Stimulated activated naive B cell treated with anti-CD40 and anti-IgM and Interleukin-4, amounts not matched to agents 10 μg/mL and 1 μg/mL and 100 μg/mL, for 72 hours (primary cell): ENCODE data around the gene PWP1.

Experiments used
- ATAC-seq, 2 donors: fragments of 150-1000 bp; cut with Tn5 transposase; replicated peaks; 2 replicates each; pipeline ENCODE4 v1.10.0; 2021; ENCODE audit warnings: moderate library complexity in 1 of 2
- DNase-seq: peaks from one replicate; pipeline ENCODE4 v3.0.0; 2021
- H3K27ac Mint-ChIP-seq: one replicate; pipeline ENCODE4 v1.8.0; 2022; ENCODE audit warnings: mild to moderate bottlenecking, mixed read lengths
- H3K27me3 Mint-ChIP-seq, 2 donors: one replicate each; pipeline ENCODE4 v1.8.0; 2022; ENCODE audit warnings: mixed read lengths in 2 of 2
- H3K36me3 Mint-ChIP-seq, 2 donors: one replicate each; pipeline ENCODE4 v1.8.0; 2022; ENCODE audit warnings: mixed read lengths in 2 of 2, mild to moderate bottlenecking in 1 of 2
- H3K4me1 Mint-ChIP-seq, 2 donors: one replicate each; pipeline ENCODE4 v1.8.0; 2022; ENCODE audit warnings: mixed read lengths in 2 of 2, mild to moderate bottlenecking in 1 of 2
- H3K4me3 Mint-ChIP-seq, 2 donors: one replicate each; pipeline ENCODE4 v1.8.0; 2022; ENCODE audit warnings: mild to moderate bottlenecking in 2 of 2, mixed read lengths in 2 of 2, moderate library complexity in 1 of 2
- H3K9me3 Mint-ChIP-seq, 2 donors: one replicate each; pipeline ENCODE4 v1.8.0; 2022; ENCODE audit warnings: mixed read lengths in 2 of 2, mild to moderate bottlenecking in 1 of 2

Gene PWP1

DNA sequence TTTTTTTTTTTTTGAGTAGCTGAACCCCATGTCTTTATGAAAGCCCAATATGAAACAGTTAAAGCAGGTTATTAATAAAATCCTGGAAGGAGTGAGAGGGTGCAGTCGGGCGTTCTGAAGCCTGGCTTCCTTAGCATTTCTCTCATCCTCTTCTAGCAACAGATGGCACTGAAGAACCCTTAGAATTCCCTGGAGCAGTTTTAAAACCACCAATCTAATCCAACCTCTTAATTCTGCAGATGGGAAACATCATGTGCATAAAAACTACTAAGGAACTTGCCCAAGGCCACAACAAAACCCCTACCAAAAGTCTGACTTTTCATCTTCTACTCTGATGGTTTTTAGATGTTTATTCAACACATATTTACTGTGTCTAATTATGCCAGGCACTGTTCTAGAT, 50.2 kb downstream of the PWP1 start:
- Mint-ChIP-seq H3K9me3 (peaks cover 3 to 8% of the 10 kb centered on the region in 2 donors), H3K27me3 (no peaks in the 10 kb centered on the region), H3K27ac (peak overlapping the region; percentile 94), H3K4me1 (peaks cover 46 to 48% of the 10 kb centered on the region in 2 donors), H3K4me3 (no peak overlapping the region), H3K36me3 (peaks cover 56 to 67% of the 10 kb centered on the region in 2 donors)
- DNase-seq (no peak), ATAC-seq (no peak)

DNA sequence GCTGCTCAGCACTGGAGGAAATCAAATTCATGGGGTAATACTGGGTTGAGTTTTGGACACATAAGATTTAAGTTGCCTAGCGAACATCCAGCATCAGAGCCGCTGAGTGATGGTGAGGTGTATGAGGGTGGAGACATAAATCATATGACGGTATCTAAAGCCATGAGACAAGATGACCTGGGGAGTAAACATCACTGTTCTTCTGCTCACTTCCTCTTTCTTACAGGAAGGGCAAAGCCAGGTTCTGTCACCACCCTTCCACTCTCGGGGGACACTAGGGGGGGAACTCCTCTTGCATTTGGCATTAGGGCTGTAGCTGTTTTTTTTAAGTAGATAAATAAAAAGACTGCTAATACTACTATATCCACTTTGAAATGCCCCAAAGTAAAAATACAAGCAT, 51.3 kb downstream of the PWP1 start:
- no peaks in the 10 kb centered on the region for H3K27me3 Mint-ChIP-seq
- DNase-seq (peak; percentile 77), ATAC-seq (peak; percentile 100)
- H3K4me3 Mint-ChIP-seq, result peak overlapping the region; percentile 33 to 50
- peaks cover 41% of the 10 kb centered on the region in 2 donors for H3K4me1 Mint-ChIP-seq
- peak overlapping the region; percentile 94 for H3K27ac Mint-ChIP-seq
- H3K9me3 Mint-ChIP-seq, result peaks cover 3 to 8% of the 10 kb centered on the region in 2 donors
- peaks cover 65 to 77% of the 10 kb centered on the region in 2 donors for H3K36me3 Mint-ChIP-seq

DNA sequence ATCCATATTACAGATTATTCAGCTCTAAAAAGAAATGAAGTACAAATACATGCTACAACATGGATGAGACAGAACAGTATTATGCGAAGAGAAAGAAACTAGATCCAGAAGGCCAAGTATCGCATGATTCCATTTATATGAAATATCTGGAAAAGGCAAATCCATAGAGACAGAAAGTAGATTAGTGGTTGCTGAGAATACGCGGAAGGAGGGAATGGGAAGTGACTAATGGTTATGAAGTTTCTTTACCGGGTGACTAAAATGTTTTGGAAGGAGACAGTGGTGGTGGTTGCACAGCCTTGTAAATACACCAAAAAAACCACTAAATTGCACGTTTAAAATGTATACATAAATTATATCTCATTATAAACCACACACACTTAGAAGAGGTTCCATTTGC, 62.9 kb downstream of the PWP1 start:
- Mint-ChIP-seq H3K27ac (no peak overlapping the region), H3K27me3 (no peaks in the 10 kb centered on the region)

DNA sequence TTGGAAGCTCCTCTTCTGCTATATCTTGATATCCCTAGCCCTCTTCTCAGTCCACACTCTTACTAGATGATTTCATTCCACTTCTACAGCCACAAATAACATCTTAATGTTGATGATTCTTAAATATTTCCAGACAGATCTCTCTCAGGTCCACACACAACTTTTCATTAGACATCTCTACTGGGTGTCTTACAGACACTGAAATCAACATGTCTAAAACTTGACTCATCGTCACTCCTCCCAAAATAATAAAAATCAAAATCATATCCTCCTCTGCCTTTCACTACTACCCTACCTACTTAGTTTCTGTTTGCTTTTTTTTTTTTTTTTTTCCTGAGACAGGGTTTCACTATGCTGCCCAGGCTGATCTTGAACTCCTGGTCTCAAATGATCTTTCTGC, 63.5 kb downstream of the PWP1 start:
- H3K36me3 Mint-ChIP-seq, result peaks cover 14 to 27% of the 10 kb centered on the region in 2 donors
- no peak overlapping the region for H3K27ac Mint-ChIP-seq
- H3K27me3 Mint-ChIP-seq, result no peaks in the 10 kb centered on the region
- ATAC-seq, result no peak
- no peak for DNase-seq
- H3K4me3 Mint-ChIP-seq, result no peak overlapping the region
- no peaks in the 10 kb centered on the region for H3K9me3 Mint-ChIP-seq
- no peaks in the 10 kb centered on the region for H3K4me1 Mint-ChIP-seq

More for the DNA sequence above, 62.9 kb downstream of the PWP1 start:
- DNase-seq (no peak), ATAC-seq (no peak)
- no peaks in the 10 kb centered on the region for H3K4me1 Mint-ChIP-seq
- H3K4me3 Mint-ChIP-seq, result no peak overlapping the region
- peaks cover 18 to 26% of the 10 kb centered on the region in 2 donors for H3K36me3 Mint-ChIP-seq
- H3K9me3 Mint-ChIP-seq, result no peaks in the 10 kb centered on the region

DNA sequence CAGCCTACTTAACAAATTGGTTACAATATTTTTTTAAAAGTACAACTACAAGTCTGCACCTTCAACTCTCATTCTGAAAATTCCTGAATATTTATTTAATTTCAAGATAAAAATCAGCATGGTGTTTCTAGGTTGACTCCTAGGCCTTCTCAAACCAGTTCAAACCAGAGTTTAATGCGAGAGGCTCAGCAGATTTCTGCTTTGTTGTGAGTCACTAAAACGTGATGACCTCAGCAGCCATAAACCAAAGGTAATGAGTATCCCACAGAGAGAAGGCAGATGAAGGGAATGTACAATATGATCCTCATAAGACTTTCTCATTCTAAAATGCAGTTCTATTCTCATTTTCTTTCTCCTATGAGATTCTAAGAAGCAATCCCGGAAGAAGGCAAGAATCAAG, 73.8 kb downstream of the PWP1 start:
- Mint-ChIP-seq H3K27me3 (no peaks in the 10 kb centered on the region), H3K4me3 (peak overlapping the region; percentile 93 to 94), H3K4me1 (peaks cover 15 to 16% of the 10 kb centered on the region in 2 donors), H3K9me3 (peaks cover 0 to 1% of the 10 kb centered on the region in 2 donors), H3K27ac (peak overlapping the region; percentile 90), H3K36me3 (peaks cover 7 to 8% of the 10 kb centered on the region in 2 donors)
- no peak for DNase-seq
- ATAC-seq, result no peak

GRCh38 chr12:107760207-107760808, 74.7 kb downstream of the PWP1 start:
- Mint-ChIP-seq H3K4me1 (peaks cover 15 to 16% of the 10 kb centered on the region in 2 donors), H3K27ac (peak overlapping the region; percentile 90), H3K27me3 (no peaks in the 10 kb centered on the region), H3K36me3 (peaks cover 5 to 7% of the 10 kb centered on the region in 2 donors), H3K4me3 (peak overlapping the region; percentile 93 to 94), H3K9me3 (peaks cover 0 to 1% of the 10 kb centered on the region in 2 donors)
- ATAC-seq (peak; percentile 33 to 35), DNase-seq (no peak)

DNA sequence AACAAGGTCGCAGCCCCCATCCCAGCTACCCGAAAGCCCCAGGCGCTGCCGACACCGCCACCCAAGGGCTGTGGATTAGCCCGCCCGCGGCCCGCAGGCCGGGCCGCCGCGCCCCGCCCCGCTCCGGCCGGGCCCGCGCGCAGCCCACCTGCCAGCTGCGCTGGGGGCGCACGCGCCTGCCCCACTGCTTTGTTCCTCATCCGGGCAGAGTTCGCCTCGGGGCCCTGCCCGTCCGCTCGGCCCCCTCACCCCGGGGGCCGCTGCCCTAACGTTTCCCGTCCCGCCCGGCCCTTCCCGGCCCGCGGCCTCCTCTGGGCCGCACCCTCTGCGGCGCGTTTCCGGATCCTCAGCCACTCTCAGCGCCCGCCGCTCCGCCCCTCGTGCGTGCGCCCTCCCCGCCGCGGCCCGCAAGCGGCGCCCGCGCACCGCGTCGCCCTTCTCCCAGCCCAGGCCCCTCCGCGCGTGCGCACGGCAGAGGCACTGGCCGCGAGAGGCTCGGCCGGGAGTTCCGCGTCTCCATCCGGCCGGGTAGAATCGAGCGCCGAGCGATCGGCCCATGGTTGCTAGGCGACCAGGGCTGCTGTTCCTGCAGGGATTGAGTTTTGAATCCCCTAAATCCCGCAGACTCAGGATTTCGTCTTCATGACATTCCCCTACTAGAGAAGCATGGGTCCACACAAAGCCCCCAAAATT, 75.4 kb downstream of the PWP1 start, which contains the start of gene PRDM4:
PRDM4 (minus strand) TSS at position 329 of the 693 bp plus-strand sequence. CDS start 622 bp downstream, outside the sequence.
- Mint-ChIP-seq H3K36me3 (peaks cover 2 to 7% of the 10 kb centered on the region in 2 donors), H3K9me3 (peaks cover 0 to 1% of the 10 kb centered on the region in 2 donors), H3K4me1 (peaks cover 15 to 16% of the 10 kb centered on the region in 2 donors), H3K4me3 (peak within 1 kb of the TSS; percentile 93 to 94), H3K27ac (peak within 1 kb of the TSS; percentile 91), H3K27me3 (no peaks in the 10 kb centered on the region)
- DNase-seq, result peak; percentile 91
- ATAC-seq, result peak; percentile 95 to 96

GRCh38 chr12:107761502-107761904, 75.9 kb downstream of the PWP1 start:
- peaks cover 0 to 1% of the 10 kb centered on the region in 2 donors for H3K9me3 Mint-ChIP-seq
- no peaks in the 10 kb centered on the region for H3K27me3 Mint-ChIP-seq
- ATAC-seq (peak; percentile 30 to 35), DNase-seq (peak; percentile 1)
- peaks cover under 1 to 5% of the 10 kb centered on the region in 2 donors for H3K36me3 Mint-ChIP-seq
- H3K4me3 Mint-ChIP-seq, result peak overlapping the region; percentile 87 to 93
- H3K27ac Mint-ChIP-seq, result peak overlapping the region; percentile 91
- peaks cover 15 to 16% of the 10 kb centered on the region in 2 donors for H3K4me1 Mint-ChIP-seq
